ENCODE measurements around the gene PACRG.

Gene PACRG

GRCh38 chr6:163098827-163099479 lies 371.2 kb downstream of the PACRG start:
- H3K4me3 ChIP-seq (replicated peaks; ENCODE audit: low read depth, low read length): no peak overlapping the region
- TF ChIP-seq CTCF (IDR thresholded peaks at IDR 0.05; ENCODE audit: low read length, missing control alignments): no peak
- DNase-seq (ENCODE audit: low read depth): no peak

- no peak overlapping the region for H3K4me3 ChIP-seq (replicated peaks; ENCODE audit: low read depth, low read length)
- DNase-seq (ENCODE audit: low read depth): no peak
- no peak for TF ChIP-seq CTCF (IDR thresholded peaks at IDR 0.05; ENCODE audit: low read length, missing control alignments)
These were observed 371.9 kb downstream of the PACRG start for GRCh38 chr6:163099621-163100171.

- H3K4me3 ChIP-seq (replicated peaks; ENCODE audit: low read depth, low read length): no peak overlapping the region
- TF ChIP-seq CTCF (IDR thresholded peaks at IDR 0.05; ENCODE audit: low read length, missing control alignments): no peak
- DNase-seq (ENCODE audit: low read depth): no peak
These were observed 372.5 kb downstream of the PACRG start for GRCh38 chr6:163100259-163100658.

- TF ChIP-seq CTCF (IDR thresholded peaks at IDR 0.05; ENCODE audit: low read length, missing control alignments): no peak
These were observed 385.7 kb downstream of the PACRG start for GRCh38 chr6:163113358-163113962.

GRCh38 chr6:163118941-163119340 lies 391.2 kb downstream of the PACRG start:
- DNase-seq (ENCODE audit: low read depth): no peak
- TF ChIP-seq CTCF (IDR thresholded peaks at IDR 0.05; ENCODE audit: low read length, missing control alignments): no peak
- H3K4me3 ChIP-seq (replicated peaks; ENCODE audit: low read depth, low read length): no peak overlapping the region

More at GRCh38 chr6:163113358-163113962, 385.7 kb downstream of the PACRG start:
- no peak overlapping the region for H3K4me3 ChIP-seq (replicated peaks; ENCODE audit: low read depth, low read length)
- no peak for DNase-seq (ENCODE audit: low read depth)

GRCh38 chr6:163120223-163120622 lies 392.4 kb downstream of the PACRG start:
- DNase-seq (ENCODE audit: low read depth): no peak
- no peak overlapping the region for H3K4me3 ChIP-seq (replicated peaks; ENCODE audit: low read depth, low read length)
- TF ChIP-seq CTCF (IDR thresholded peaks at IDR 0.05; ENCODE audit: low read length, missing control alignments): no peak
